Osteocyte (in vitro differentiated cells): ENCODE results near the gene GOLIM4. TPM values are rescaled to one million over a fixed set of nuclear protein-coding genes. Genes with fewer than 3 reads are reported as not detected.

Experiments used
- DNase-seq: peaks from one replicate; pipeline ENCODE4 v3.0.0; 2021; ENCODE audit warnings: mixed read lengths; ENCODE audit not compliant: unreplicated experiment; ENCODE audit errors: extremely low spot score
- H3K27ac Mint-ChIP-seq: one replicate; pipeline ENCODE4 v1.8.0; 2021; ENCODE audit warnings: mild to moderate bottlenecking, mixed read lengths; ENCODE audit not compliant: unreplicated experiment
- H3K27me3 Mint-ChIP-seq: one replicate; pipeline ENCODE4 v1.8.0; 2021; ENCODE audit warnings: mixed read lengths; ENCODE audit not compliant: unreplicated experiment
- H3K36me3 Mint-ChIP-seq: one replicate; pipeline ENCODE4 v1.8.0; 2021; ENCODE audit warnings: mixed read lengths; ENCODE audit not compliant: unreplicated experiment
- H3K4me1 Mint-ChIP-seq: one replicate; pipeline ENCODE4 v1.8.0; 2021; ENCODE audit warnings: mixed read lengths; ENCODE audit not compliant: unreplicated experiment
- H3K4me3 Mint-ChIP-seq: one replicate; pipeline ENCODE4 v1.8.0; 2021; ENCODE audit warnings: mild to moderate bottlenecking, moderate library complexity, mixed read lengths; ENCODE audit not compliant: unreplicated experiment
- H3K9me3 Mint-ChIP-seq: one replicate; pipeline ENCODE4 v1.8.0; 2021; ENCODE audit warnings: mixed read lengths; ENCODE audit not compliant: unreplicated experiment
- CTCF ChIP-seq: fragments of 200-600 bp; sonication (generic); IDR thresholded peaks from 2 replicates; pipeline ENCODE4 v1.5.0; 2021; ENCODE audit warnings: antibody characterized with exemption, mild to moderate bottlenecking, moderate library complexity
- total RNA-seq: library from RNA; stranded (reverse); gene quantifications from 2 replicates; pipeline ENCODE4 v1.2.1, GENCODE V29; 2021

The GOLIM4 gene
- total RNA-seq, 1 donor from 2014 or later = 40.5 TPM

DNA sequence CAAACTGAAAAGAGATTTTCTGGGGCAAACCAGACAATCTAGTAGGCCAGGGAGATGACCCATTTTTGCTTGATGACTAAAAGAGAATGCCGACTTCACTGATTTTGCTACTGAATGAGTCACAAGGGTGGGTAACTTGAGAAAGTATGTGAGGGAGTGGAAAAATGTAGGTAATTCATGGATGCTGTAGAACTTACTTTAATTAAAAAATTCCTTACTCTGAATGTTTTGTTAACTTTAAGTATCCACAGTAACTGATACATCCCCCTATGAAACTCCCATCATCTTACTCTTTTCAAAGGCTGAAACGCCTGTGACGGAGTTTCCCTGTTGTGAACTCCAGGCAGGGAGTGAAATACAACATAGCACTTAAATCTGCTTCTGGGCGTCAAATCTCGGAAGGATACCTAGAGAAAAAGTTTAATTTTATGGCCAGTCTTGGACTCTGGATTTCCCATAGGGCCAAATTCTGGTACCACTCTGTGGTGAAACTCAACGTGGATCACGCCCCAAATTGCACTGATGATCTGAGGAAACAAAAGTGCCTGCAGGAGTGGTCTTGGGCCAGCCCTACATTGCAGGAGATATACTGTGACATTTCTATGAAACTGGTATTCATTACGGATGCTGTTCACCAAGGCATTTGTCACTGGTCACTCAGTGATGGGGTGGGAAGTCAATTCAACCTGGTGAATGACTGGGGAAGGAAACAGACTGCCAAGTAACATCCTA lies 24.0 kb downstream of the GOLIM4 start:
- no peak for DNase-seq
- Mint-ChIP-seq H3K27me3 (no peaks in the 10 kb centered on the region), H3K4me1 (peaks cover 36% of the 10 kb centered on the region), H3K9me3 (no peaks in the 10 kb centered on the region), H3K36me3 (no peaks in the 10 kb centered on the region), H3K4me3 (no peak overlapping the region), H3K27ac (peak overlapping the region; percentile 63)
- TF ChIP-seq CTCF = no peak

DNA sequence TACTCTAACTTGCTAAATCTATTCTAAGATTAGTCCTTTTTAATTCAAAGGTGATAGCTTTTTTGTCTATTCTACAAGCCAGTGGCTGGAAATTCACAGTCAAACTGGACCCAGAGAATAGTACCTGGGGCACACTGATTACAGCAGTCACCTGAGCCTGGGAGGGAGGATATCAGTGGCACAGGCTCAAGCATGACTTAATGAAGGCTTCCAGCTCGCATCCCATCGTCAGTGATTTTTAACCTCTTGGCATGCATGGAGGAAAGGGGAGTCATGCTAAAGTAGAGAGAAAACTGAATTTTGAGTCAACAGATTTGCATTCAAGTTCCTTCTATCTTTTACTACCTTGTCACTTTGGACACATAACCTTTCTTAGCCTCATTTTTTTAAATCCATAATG lies 24.8 kb downstream of the GOLIM4 start:
- DNase-seq = no peak
- H3K4me3 Mint-ChIP-seq = no peak overlapping the region
- no peaks in the 10 kb centered on the region for H3K36me3 Mint-ChIP-seq

DNA sequence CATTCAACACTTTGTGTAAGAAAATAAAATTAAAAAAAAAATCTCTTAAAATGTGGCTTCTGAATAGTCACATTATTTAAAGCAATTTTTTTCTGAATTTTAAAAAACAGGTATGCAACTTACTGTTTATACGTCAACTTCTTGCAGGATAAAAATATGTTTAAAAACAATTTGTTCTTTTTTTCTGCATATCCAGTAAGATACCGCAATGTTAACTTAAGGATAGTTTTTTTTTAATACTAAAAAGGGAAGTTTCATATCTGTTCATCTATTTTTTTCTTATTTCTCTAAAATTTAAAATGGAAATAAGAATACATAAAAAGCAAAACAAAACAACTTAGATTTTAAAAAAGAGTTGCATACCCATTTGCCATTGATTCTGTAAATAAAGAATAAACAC lies 27.4 kb downstream of the GOLIM4 start:
- H3K36me3 Mint-ChIP-seq = no peaks in the 10 kb centered on the region
- H3K4me1 Mint-ChIP-seq = peaks cover 48% of the 10 kb centered on the region
- DNase-seq = no peak
- H3K27me3 Mint-ChIP-seq = no peaks in the 10 kb centered on the region
- no peaks in the 10 kb centered on the region for H3K9me3 Mint-ChIP-seq
- no peak overlapping the region for H3K4me3 Mint-ChIP-seq
- no peak overlapping the region for H3K27ac Mint-ChIP-seq
- no peak for TF ChIP-seq CTCF

More for the DNA sequence above, 24.8 kb downstream of the GOLIM4 start:
- Mint-ChIP-seq H3K9me3 (no peaks in the 10 kb centered on the region), H3K4me1 (peaks cover 45% of the 10 kb centered on the region), H3K27ac (peak overlapping the region; percentile 63), H3K27me3 (no peaks in the 10 kb centered on the region)
- TF ChIP-seq CTCF = no peak

DNA sequence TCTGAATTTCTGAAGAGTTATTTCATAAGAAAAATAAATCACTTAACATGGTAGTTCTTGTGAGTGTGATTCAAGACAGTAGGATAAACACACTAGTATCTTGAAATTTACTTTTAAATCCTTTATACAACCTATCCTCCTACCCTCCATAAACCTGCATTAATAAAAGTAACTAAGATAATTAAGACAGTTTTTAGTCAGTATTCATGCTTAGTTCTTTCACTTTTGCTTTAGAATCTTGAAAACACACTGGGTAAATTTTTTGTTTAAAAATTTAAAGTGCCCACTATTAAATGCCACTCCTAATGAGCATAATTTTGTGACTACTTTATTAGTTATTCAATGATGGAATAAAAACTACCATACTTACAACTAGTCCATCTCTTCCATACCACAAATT lies 28.8 kb downstream of the GOLIM4 start:
- Mint-ChIP-seq H3K4me3 (no peak overlapping the region), H3K4me1 (peaks cover 48% of the 10 kb centered on the region), H3K27ac (peak overlapping the region; percentile 1), H3K27me3 (no peaks in the 10 kb centered on the region), H3K9me3 (no peaks in the 10 kb centered on the region), H3K36me3 (no peaks in the 10 kb centered on the region)
- no peak for TF ChIP-seq CTCF
- DNase-seq = no peak

DNA sequence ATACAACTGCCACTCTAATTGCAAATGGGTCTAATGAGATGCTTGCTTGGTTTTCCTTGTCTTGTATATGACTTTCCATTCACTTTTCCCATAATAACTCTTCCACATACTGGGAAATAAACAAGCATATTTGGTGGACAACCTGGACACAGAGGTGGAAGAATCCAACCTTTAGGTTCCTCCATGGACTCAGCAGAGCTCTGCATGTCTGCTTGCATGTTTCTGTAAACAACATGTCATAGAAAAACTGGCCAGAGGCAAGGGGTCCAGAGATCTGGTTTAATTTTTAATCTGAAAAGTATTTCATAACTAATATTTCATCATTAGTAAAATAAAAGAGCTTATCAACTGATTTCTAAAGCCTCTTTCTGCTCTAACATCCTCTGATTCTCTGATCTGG lies 30.2 kb downstream of the GOLIM4 start:
- H3K4me1 Mint-ChIP-seq = peaks cover 39% of the 10 kb centered on the region
- H3K27me3 Mint-ChIP-seq = no peaks in the 10 kb centered on the region
- H3K27ac Mint-ChIP-seq = peak overlapping the region; percentile 25
- TF ChIP-seq CTCF = no peak
- no peaks in the 10 kb centered on the region for H3K36me3 Mint-ChIP-seq
- H3K9me3 Mint-ChIP-seq = no peaks in the 10 kb centered on the region
- DNase-seq = no peak
- no peak overlapping the region for H3K4me3 Mint-ChIP-seq
